ENCODE data around the gene TRIM63. TPM values are rescaled to one million over a fixed set of nuclear protein-coding genes. Genes with fewer than 3 reads are reported as not detected.

TRIM63 gene
- total RNA-seq, 1 experiment from 2014 or later, result not detected

DNA sequence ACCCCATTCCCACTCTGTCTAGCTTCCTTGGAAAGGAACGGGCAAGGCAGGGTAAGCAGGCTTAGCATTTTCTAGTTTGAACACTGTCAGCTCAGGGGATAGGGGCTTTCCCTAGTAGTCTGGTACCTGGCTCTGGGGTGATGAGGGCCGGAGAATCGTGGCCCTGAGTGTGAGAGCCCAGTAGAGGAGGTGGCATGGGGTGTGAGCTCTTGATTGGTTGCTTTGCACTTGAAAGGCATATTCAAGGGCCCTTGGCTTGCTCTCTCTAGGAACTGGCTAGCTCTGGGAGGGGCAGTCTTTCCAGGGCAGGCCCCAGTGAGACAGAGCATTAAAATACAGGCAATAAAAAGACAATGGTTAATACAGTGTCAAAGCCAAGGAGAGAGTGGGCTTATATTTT lies 56.6 kb downstream of the TRIM63 start:
- ChIA-PET CTCF (interaction anchor here (0.6 kb wide), 1 partner anchor 48 kb away, joined by 6 read pairs; no protein-coding TSS in a partner anchor), POLR2A (no interaction called here)
- H3K27ac ChIP-seq (ENCODE audit: low read length), result no peak overlapping the region
- ATAC-seq, result peak; percentile 61
- TF ChIP-seq, protein P1, sequence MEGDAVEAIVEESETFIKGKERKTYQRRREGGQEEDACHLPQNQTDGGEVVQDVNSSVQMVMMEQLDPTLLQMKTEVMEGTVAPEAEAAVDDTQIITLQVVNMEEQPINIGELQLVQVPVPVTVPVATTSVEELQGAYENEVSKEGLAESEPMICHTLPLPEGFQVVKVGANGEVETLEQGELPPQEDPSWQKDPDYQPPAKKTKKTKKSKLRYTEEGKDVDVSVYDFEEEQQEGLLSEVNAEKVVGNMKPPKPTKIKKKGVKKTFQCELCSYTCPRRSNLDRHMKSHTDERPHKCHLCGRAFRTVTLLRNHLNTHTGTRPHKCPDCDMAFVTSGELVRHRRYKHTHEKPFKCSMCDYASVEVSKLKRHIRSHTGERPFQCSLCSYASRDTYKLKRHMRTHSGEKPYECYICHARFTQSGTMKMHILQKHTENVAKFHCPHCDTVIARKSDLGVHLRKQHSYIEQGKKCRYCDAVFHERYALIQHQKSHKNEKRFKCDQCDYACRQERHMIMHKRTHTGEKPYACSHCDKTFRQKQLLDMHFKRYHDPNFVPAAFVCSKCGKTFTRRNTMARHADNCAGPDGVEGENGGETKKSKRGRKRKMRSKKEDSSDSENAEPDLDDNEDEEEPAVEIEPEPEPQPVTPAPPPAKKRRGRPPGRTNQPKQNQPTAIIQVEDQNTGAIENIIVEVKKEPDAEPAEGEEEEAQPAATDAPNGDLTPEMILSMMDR (IDR thresholded peaks at IDR 0.05), result no peak
- no peak for TF ChIP-seq TCF7L2 (IDR thresholded peaks at IDR 0.05; ENCODE audit: low read depth, low read length)
- TF ChIP-seq, protein P2, sequence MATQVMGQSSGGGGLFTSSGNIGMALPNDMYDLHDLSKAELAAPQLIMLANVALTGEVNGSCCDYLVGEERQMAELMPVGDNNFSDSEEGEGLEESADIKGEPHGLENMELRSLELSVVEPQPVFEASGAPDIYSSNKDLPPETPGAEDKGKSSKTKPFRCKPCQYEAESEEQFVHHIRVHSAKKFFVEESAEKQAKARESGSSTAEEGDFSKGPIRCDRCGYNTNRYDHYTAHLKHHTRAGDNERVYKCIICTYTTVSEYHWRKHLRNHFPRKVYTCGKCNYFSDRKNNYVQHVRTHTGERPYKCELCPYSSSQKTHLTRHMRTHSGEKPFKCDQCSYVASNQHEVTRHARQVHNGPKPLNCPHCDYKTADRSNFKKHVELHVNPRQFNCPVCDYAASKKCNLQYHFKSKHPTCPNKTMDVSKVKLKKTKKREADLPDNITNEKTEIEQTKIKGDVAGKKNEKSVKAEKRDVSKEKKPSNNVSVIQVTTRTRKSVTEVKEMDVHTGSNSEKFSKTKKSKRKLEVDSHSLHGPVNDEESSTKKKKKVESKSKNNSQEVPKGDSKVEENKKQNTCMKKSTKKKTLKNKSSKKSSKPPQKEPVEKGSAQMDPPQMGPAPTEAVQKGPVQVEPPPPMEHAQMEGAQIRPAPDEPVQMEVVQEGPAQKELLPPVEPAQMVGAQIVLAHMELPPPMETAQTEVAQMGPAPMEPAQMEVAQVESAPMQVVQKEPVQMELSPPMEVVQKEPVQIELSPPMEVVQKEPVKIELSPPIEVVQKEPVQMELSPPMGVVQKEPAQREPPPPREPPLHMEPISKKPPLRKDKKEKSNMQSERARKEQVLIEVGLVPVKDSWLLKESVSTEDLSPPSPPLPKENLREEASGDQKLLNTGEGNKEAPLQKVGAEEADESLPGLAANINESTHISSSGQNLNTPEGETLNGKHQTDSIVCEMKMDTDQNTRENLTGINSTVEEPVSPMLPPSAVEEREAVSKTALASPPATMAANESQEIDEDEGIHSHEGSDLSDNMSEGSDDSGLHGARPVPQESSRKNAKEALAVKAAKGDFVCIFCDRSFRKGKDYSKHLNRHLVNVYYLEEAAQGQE (IDR thresholded peaks at IDR 0.05; ENCODE audit: insufficient read depth in 1 of 2, low read depth in 2 of 2, low read length in 1 of 2), result no peak
- TF ChIP-seq SIN3A (IDR thresholded peaks at IDR 0.05; ENCODE audit: borderline replicate concordance, insufficient read depth, low read depth, low read length), result no peak
- no peak for TF ChIP-seq POLR2AphosphoS5 (IDR thresholded peaks at IDR 0.05; ENCODE audit: low read depth, low read length)
- no peaks in the 10 kb centered on the region for H3K9me3 ChIP-seq (ENCODE audit: control insufficient read depth, insufficient read depth, low read depth, low read length)
- no peak overlapping the region for H3K4me3 ChIP-seq (ENCODE audit: low read depth in 2 of 2, low read length in 2 of 2)
- H3K27me3 ChIP-seq (ENCODE audit: control insufficient read depth, insufficient read depth, low read length), result no peaks in the 10 kb centered on the region
- no peak for DNase-seq (ENCODE audit: low read depth, low spot score)
- 0 out of 2 replicates have a peak, but pooled peaks cover 3% of the 10 kb centered on the region for H3K4me1 ChIP-seq (ENCODE audit: control insufficient read depth, insufficient read depth, low read length)
- no TSS peak for BruUV-seq (replicated peaks)
- H3K36me3 ChIP-seq (ENCODE audit: control insufficient read depth, insufficient read depth, low read length), result no peaks in the 10 kb centered on the region
- intact Hi-C loops (cut with micrococcal nuclease; ENCODE audit: unreplicated experiment) (no loop called here), in situ Hi-C loops (cut with HindIII; ENCODE audit: low pct_unique_long_range_greater_than_20kb, low sequenced_read_pairs) (no loop called here)

DNA sequence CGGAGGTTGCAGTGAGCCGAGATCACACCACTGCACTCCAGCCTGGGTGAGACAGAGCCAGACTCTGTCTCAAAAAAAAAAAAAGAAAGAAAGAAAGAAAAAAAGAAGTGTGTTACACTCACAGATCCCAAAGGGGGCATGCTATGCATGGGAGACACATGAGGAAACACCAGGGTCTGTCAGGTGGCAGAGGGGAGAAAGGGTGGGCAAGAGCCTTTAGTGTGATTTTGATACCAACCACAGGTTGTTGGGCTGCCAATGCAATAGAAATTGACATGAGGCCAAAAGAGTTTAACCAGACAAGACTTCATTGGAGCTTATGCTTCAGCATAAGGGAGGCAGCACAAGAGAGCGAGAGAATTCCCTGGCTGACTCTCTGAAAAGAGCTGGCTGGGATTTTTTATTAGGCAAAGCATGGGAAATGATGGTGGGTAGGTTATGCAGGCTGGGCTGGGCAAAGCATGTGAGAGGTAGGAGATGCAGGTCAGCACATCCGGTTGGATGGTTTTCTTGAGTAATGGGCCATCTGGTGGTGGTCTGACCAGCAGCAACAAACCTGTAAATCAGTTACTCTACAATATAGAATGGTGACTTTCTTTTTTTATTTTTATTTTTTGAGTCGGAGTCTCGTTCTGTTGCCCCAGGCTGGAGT lies 57.5 kb downstream of the TRIM63 start:
- ATAC-seq, result peak; percentile 74
- in situ Hi-C loops (cut with HindIII; ENCODE audit: low pct_unique_long_range_greater_than_20kb, low sequenced_read_pairs), result no loop called here
- BruUV-seq (replicated peaks), result no TSS peak
- POLR2A ChIA-PET, result no interaction called here
- no peak for DNase-seq (ENCODE audit: low read depth, low spot score)
- Histone ChIP-seq H3K4me3 (ENCODE audit: low read depth in 2 of 2, low read length in 2 of 2) (no peak overlapping the region), H3K36me3 (ENCODE audit: control insufficient read depth, insufficient read depth, low read length) (no peaks in the 10 kb centered on the region), H3K4me1 (ENCODE audit: control insufficient read depth, insufficient read depth, low read length) (0 out of 2 replicates have a peak, but pooled peaks cover 3% of the 10 kb centered on the region), H3K9me3 (ENCODE audit: control insufficient read depth, insufficient read depth, low read depth, low read length) (no peaks in the 10 kb centered on the region), H3K27me3 (ENCODE audit: control insufficient read depth, insufficient read depth, low read length) (no peaks in the 10 kb centered on the region), H3K27ac (ENCODE audit: low read length) (no peak overlapping the region)
- CTCF ChIA-PET, result no interaction called here
- intact Hi-C loops (cut with micrococcal nuclease; ENCODE audit: unreplicated experiment), result no loop called here
- TF ChIP-seq SIN3A (IDR thresholded peaks at IDR 0.05; ENCODE audit: borderline replicate concordance, insufficient read depth, low read depth, low read length) (no peak), TCF7L2 (IDR thresholded peaks at IDR 0.05; ENCODE audit: low read depth, low read length) (no peak)
- TF ChIP-seq, protein P2 (IDR thresholded peaks at IDR 0.05; ENCODE audit: insufficient read depth in 1 of 2, low read depth in 2 of 2, low read length in 1 of 2), result no peak
- TF ChIP-seq, protein P1 (IDR thresholded peaks at IDR 0.05), result no peak

All from Panc1 (cell line).